Right lobe of liver (tissue), 4 donors: ENCODE results near the gene FUT7.

Source experiments
- CTCF ChIP-seq, 4 donors: fragments of 200-600 bp in 3 of 4; fragments of 450-650 bp in 1 of 4; IDR thresholded peaks; one replicate each; pipeline versions ENCODE4 v1.5.1 to v1.8.0; 2016 to 2022; ENCODE audit warnings: antibody characterized with exemption in 4 of 4, mild to moderate bottlenecking in 2 of 4
- POLR2A ChIP-seq: fragments of 450-650 bp; IDR thresholded peaks from one replicate; pipeline ENCODE4 v1.6.1; 2017; ENCODE audit warnings: antibody characterized with exemption, mild to moderate bottlenecking
- donor health status: DM: no; HTN: no; CAD: no.
- donor health status: DM: no; HTN: no; CAD: no.
- donor health status: DM: no; HTN: yes; CAD: no.

GRCh38 chr9:137074657-137075274, 42.9 kb upstream of the FUT7 start:
- TF ChIP-seq POLR2A = no peak
- no peak for TF ChIP-seq CTCF (IDR thresholded peaks at IDR 0.05)
